NCI-H1436 (cell line): ENCODE data around the gene ATG101.
"Not testable (repeated sequence)": the region's sequence is repeated elsewhere in the genome, so short reads cannot be mapped to it uniquely, and the experiment has no call there.

Experiments
- DNase-seq: peaks from one replicate; lab custom pipeline; 2025; lab: John Stamatoyannopoulos, UW

ATG101 gene

DNA sequence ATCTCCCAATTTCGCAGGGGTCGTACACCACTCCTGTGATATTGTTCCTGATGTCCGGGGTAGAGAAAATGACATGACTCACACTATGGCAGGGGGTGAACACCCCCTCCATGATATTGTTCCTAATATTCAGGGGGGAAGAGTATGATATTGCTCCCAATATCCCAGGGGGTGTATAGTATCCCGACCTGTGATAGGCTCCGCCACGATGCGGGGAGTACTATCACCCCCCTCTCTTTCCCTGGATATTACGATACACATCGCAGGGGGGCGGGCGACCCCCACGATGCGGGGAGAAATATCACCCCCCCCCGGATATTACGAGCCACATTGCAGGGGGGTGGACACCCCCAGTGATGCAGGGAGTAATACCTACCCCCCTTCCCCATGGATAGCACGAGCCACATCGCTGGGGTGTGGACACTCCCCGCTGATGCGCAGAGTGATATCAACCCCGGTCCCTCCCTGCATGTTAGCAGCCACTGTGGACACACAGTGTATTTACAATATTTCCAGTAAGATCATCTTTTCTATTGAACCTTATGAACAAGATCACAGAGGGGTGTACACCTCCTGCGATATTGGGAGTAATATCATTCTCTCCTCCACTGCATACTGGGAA, 27.4 kb downstream of the ATG101 start:
- DNase-seq = no peak

DNA sequence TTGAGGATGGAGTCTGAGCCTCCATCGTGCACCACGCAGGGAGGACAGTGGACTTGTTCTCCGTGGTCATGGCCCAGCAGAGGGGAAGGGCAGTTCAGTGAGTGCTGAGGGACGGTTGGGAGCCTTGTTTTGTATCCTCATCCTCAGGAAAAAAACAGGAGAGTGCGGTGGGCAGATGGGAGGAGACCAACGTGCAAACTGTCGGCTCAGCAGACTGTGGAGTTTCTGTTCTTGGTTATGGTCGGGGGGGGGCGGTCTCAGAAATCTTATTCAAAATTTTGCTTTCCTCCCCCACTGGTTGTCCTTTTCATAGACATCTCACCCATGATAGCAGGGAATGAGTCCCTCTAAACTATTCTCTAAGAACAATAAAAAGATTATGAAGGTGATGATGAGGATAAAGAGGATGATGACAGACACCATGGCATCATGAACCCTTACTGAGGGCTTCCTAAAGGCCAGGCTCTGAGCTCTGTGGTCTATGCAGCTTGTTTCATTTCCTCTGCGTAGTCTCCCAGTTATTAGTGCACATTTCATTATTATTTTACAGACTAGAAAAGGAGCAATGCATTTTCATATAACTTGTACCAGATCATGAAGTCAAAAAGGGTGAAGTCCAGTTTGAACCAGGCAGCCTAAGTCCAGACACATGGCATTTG, 34.8 kb downstream of the ATG101 start:
- DNase-seq = not testable (repeated sequence)

DNA sequence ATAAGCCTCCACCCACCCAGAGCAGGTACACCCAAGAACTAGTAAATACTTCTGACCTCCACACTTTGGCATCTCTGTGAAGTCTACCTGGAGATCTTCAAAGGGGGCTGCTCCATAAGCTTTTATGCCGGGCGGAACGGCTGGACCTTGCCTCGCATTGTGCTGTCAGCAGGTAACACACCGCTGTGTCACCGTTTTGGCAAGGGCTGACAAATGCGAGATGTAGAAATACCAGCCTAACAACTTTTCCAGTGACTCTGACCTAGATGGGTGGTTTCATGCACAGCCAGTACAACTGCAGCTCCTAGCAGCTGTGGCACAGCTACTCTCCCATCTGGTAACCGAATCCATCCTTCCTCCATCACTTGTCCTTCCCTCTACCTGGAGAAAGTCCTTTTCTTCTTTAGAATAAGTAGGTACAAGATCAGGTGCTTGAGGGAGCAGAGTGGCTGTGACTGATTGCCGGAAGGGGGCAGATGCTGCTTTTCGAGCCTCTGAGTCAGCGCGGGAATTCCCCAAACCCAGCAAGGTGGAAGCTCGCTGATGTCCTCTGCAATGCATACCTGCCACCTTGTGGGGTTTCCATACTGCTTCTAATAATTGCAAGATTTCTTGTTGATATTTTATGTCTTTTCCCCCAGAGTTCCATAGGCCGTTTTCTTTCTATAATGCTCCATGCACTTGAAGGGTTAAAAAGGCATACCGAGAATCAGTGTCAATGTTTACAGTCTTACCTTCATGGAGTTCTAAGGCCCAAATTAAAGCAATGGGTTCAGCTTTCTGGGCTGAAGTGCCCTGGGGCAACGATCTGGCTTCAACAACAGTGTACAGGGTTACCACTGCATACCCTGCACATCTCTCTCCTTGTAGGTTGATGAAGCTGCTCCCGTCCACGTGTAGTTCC, 46.7 kb downstream of the ATG101 start:
- DNase-seq = not testable (repeated sequence)

DNA sequence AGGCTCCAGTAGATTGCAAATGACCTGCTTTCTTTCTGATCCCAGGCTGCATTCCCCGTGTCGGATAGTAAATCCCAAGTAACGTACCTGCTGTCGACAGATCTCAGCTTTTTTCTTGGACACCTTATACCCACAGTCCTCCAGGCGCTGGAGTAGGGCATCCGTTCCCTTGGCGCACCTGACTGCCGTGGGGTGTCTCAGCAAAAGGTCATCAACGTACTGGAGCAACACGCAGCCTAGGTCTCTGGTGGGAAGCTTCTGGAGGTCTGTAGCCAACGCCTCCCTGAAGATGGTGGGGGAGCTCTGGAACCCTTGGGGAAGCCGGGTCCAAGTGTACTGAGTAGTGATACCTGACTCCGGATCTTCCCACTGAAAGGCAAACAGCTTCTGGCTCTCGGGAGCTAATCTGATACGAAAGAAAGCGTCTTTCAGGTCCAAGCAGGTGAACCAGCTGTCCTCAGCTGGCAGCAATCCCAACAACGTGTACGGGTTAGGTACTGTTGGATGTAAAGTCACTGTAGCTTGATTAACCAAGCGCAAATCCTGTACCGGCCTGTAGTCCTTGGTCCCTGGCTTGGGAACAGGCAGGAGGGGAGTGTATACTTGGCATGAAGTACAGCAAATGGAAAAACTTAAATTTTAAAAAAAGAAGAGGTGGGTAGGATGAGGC, 48.2 kb downstream of the ATG101 start:
- not testable (repeated sequence) for DNase-seq

DNA sequence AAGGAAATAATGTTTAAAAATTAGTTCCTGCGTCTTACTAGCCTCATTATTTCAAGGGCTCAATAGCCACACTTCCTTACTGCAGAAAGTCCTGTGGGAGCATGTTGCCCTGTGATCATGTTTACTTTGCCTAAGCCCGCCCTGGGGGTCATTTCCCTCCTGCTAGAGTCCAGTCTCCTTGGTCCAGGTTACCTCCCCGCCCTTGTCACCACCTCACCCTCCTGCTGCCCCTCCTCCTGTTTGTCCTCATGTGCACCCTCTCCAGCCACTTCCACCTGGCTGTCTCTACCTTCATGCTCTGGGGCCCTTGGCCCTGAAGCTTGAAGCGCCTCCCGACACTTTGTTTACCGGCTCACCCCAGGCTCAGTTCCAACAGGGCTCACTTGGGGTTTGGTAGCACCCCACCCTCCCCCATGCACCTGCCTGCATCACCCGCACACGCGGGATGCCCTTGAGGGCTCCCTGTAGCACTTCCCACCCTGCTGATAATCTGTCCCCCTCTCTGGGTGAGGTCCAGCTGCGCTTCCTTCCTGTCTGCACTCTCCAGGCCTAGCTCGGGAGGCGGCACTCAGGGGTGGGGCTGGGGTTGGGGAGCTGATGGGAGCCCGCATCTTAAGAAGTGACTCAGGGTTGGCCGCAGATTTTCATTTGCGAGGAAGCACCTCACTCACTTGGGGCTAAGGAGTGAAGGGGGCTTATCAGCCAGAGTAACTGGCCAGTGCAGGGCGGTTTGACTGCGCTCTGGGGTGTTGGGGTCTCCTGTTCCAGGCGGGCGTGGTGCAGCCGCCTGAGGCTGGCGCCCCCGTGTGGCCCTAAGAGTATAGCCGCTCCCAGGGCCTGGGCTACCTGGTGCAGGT, 49.8 kb downstream of the ATG101 start:
- DNase-seq = peak; percentile 40

DNA sequence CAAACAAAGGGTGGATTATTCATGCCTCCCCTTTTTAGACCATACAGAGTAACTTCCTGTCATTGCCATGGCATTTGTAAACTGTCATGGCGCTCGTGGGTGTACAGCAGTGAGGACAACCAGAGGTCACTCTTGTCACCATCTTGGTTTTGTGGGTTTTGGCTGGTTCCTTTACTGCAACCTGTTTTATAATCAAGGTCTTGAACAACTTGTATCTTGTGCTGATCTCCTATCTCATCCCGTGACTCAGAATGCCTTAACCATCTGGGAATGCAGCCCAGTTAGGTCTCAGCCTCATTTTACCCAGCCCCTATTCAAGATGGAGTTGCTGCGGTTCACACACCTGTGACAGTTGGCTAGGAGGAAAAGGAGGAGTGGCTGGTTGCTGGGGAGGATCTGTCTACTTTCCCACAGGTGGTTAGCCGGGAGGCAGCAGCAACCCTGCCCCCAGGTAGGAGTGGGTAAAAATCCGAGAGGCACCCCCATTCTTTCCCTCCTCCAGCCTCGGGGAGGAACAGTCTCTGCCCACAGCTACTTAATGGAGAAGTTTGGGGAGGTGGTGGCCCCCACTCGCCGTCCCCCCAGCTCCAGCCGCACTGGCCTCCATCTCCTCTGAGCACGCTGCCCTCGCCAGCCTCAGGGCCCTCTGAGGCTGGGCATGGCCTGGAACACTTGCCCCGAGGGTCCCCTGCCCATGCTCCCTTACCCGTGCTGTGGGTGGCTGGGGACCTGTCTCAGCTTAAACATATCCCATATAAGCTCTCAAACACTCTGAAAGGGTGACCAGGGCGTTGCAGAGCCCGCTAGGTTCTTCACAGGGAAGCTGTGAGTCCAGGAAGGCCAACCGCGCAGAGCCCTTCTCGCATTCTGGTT, 51.4 kb downstream of the ATG101 start:
- no peak for DNase-seq

DNA sequence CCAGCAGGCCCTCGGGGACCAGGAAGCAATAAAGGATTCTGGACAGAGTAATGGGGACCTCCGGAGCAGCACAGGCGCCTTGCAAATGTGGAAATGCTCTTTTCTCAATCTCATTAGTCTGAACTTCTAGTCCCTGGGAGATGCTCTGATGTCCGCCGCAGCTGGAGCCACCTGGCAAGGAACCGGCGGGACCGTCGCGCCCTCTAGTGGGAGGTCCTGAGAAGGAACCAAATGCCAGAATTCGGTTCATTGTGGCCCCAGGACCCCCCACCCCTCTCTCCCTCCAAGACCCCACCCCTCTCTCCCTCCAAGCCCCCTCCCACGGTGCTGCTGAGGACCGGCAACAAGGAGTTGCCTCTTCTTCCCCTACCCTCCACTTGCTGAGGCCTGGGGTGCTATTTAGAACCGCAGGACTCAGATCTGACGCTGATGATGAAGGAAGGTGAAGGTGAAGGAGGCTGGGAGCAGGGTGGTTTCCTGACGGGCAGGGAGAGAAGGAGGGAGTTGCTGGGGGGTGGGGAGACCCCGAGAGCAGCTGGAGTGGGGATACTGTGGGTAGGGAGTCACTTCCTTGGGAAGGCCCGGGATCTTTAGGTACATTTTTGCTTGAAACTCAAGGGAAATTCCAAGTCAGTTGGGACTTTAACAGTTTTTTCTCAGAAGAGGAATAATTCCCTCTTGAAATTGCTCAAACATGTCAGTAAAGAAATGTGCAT, 52.2 kb downstream of the ATG101 start:
- DNase-seq = peak; percentile 67

DNA sequence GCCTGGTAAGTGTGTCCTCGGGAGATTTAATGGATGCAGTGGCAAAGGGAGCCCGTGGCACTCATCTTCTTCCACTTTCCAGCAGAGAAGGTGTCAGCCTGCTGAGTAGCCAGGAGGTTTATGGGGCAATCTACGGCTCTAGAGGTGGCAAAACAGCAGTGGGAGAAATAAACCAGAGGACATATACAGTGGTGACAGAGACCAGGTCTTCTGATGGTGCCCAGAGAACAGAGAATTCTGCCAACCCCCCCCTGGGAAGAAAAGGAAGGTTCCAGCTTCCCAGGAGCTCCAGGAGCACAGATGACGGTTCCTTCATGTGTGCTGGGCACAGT, 52.7 kb downstream of the ATG101 start:
- no peak for DNase-seq

DNA sequence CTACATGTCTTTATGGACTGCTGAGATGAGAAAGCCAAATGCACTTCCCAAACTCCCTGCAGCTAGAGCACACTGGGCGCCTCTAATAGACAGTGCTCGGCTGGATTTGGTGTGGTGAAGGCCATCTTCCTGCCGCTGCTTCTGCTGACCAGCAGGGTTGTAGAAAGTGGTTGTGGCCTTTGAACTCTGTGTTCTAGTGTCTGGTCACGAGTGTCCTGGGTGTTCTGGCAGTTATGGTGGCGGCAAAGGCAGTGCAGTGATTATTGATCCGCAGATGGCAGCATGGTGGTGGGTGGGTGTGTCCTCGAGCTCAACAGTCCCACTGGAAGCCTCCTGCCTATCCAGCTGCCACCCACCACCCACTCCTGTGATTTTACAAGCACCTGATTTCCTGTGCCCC, 53.1 kb downstream of the ATG101 start:
- DNase-seq = no peak

DNA sequence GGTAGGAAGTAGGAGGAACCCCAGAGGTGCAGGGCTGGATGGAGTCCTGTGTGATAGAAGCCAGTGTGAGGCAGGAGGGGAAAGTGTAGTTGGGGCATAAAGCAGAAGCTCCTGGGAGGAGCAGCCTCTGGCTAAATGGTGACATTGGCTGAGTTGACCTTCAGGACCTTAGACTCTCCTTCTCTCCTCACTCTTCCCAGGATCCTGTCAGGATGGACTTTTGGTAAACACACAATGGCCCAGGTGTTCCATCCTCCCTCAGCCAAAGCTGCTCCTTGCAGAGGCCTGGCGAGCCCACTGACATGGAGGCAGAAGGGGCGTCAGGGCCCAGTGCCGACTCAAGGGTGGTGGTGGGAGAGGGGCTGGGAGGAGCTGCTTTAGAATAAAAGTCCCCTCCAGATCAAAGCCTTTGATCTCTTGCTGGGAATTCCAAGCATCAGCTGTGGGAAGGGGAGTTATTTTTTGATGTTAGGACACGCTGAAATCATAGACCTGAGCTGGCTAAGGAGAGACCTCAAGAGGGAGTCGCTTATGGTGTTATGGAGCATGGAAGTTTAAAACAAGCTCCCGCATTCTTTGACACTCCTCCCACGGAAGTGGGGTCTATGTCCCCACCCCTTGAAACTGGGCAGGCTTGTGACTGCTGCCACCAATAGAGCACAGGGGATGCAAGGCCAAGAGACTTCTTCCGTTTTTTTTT, 53.9 kb downstream of the ATG101 start:
- no peak for DNase-seq

DNA sequence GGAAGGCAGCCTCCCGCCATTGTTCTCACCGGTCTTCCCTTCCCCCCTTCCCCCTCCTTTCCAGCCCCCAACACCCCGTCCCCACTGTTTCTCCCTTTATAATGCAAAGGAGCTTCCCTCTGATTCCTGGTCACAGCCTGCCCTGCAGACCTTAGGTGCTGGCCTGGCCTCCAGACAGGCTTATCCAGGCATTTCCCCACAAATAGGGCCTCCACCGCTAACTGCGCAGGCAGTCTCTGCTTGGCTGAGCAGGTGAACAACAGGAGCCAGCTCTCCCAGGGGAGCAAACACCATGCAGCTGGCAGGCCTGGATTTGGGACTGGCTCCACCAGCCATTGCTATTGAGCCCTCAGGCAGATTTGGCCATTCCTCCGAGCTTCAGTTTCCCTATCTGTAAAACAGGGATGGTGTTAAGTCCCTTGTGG, 55.7 kb downstream of the ATG101 start:
- peak; percentile 52 for DNase-seq

DNA sequence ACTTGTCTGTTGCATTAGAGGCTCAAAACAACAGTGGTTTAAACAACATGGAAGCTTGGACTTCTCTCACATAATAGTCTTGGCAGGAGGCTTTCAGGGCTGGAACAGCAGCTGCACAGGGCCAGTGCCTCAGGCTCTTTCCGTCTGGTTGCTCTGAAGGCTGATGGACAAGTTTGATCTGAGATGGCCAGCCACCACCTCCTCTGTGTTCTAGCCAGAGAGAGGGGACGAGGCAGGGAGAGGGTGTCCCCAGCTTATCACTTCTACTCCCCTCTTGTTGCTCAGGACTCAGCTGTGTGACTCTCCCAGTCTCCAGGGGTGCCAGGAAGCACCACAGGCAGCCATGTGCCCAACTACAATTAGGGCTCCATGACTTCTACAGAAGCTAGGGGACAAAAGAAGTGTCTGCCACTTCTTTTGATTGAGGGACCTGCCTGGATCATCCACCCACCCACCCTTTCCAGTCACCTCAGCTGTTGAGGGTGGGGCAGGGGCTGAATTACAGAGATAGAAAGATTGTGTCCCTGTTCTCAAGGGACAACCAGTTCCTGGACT, 56.3 kb downstream of the ATG101 start:
- no peak for DNase-seq
